ENCODE measurements around the gene UBL3.

UBL3 gene

DNA sequence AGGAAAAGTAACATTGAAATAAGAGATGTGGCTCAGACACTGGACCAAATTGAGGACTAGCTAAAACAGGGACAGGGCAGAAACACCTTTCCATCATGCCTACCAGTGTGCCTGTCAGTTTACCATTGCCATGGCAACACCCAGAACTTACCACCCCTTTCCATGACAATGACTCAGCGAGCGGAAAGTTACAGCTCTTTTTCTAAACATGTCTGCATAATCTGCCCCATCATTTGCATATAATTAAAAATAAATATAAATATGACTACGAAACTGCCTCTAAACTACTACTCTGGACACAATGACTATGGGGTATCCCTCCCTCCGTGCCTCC lies 96.0 kb downstream of the UBL3 start:
- ATAC-seq: peak in 1 of 2 donors; percentile 6

DNA sequence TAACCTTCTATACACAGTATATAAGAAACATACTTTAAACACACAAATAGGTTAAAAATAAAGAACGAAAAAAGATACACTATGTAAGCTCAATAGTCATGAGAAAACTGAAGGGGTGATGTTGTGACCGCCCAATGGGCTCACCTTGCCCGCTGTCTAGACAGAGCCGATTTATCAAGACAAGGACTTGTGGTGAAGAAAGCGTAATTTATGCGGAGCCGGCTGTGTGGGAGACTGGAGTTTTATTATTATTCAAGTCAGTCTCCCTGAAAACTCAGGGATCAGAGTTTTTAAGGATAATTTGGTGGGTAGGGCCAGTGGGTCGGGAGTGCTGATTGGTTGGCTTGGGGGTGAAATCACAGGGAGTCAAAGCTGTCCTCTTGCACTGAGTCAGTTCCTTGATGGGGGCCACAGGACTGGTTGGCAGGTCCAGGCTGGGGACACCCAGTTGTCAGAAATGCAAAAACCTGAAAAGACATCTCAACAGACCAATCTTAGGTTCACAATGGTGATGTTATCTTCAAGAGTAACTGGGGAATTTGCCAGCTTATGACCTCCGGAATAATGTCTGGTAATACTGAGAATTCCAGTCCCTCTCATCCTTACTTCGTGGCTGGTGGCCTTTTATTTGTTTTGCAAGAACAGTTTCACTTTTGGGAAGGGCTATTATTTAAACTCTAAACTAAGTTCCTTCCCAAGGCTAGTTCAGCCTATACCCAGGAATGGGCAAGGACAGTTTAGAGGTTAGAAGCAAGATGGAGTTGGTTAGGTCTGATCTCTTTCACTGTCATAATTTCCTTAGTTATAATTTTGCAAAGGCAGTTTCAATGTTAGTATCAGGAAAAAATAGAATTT lies 96.6 kb downstream of the UBL3 start:
- no peak for ATAC-seq

DNA sequence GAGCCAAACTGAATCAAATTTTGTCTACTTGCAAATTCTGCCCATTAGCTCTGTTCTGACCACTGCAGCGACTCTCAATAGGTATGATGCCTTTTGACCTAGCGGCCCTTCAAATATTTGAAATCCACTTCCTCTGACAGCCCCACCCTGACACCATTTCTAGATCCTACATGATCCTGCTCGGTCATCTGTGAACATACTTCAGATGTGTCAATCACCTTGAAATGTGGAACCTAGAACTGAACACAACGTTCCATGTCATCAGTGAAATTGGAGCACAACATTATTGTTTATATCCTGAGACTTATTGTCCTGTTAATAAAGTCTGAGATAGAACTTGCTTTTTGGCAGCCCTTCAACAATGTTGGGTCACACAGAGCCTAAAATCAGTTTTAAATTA lies 98.2 kb downstream of the UBL3 start:
- ATAC-seq: no peak

DNA sequence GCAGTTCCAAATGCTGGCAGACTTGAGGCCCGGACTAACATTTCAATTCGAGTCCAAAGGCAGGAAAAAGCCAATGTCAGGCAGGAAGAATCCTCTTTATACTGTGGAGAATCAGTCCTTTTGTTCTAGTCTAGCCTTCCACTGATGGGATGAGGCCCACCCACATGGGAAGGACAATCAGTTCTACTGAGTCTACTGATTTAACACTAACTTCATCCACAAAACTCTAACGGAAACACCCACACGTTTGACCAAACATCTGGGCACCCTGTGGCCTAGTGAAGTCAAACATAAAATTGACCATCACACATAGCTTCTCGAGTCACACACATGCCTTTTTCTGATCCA lies 100.3 kb downstream of the UBL3 start:
- ATAC-seq: no peak

DNA sequence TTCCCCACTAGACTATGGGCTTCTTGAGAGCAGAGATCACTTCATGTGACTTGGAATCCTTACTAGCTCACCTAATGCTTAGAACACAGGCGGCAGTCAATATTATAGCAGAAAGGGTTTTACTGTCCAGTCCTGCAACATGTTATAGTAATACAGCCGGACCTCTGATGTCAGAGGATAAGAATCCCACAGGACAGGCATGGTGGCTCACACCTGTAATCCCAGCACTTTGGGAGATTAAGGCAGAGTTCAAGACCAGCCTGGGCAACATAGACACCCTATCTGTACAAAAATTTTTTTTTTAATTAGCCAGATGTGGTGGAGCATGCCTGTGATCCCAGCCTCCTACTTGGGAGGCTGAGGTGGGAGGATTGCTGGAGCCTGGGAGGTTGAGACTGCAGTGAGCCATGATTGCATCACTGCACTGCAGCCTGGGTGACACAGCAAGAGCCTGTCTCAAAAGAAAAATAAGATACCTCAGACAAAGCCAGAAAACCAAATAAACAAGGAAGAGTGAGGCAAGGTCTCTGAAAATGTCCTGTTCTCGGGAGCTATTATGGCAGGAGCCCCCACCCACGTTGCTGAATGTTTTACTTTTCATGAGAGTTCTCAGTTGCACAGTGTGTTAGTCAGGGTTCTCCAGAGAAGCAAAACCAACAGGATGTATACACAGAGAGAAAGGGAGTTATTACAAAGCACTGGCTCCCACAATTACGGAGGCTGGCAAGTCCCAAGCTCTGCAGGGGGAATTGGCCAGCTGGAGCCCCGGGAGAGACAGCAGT lies 100.8 kb downstream of the UBL3 start:
- no peak for ATAC-seq

DNA sequence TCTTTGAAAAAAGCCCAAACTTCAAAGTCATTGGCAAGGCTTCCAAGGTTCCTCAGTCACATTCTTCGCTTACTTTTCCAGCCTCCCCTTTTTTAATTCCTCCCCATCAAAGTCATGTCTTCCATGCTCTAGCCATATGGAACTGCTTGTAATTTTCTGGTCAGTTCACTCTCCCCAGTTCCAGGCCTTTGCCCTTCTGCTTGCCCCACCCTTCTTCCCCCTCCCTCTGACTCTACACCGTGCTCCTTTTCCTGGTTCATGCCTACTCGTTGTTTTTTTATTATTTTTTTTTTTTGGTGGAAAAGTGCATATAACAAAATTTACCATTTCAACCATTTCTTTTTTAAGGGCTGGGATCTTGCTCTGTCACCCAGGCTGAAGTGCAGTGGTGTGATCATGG lies 102.3 kb downstream of the UBL3 start:
- no peak for ATAC-seq

DNA sequence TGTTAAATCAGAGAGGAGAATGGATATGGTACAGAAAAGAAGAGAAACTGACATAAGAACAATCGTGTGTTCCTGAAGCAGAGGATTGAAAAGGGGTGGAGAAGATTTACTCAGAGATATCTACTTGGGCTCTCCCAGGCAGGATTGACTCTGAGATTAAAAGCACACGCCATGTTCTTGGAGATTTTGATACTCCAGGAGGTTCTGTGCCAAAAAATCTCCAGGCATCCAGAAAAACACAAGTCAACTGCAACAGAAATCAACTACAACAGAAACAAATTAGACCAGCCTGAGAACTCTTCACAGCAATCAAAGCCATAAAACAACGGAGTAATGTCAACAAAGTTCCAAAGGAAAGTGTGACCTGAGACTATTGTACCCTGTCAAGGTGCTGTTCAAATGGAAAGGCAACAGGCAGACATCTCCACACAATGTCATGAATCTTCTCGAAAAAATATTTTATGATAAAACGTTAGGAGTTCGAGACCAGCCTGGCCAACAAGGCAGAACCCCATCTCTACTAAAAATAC lies 104.2 kb downstream of the UBL3 start:
- ATAC-seq: no peak

DNA sequence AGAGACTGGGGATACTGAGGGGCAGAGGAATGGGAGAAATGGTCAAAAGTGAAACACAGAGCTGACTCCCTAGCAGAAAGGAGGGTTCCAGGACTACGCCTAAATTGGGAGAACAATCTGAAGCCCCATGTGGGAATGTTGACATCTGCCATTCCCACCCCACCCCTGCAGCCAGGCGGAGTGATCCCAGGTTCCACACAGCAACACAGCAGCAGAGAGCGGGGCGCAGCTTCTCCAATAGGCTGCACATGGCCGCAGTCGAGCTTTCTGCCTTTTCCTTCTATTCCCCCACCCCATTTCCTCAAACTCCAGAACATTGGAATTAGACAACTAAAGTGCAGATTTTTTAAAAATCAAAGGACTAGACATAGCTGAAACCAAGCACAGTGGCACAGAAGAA lies 104.7 kb downstream of the UBL3 start:
- no peak for ATAC-seq

DNA sequence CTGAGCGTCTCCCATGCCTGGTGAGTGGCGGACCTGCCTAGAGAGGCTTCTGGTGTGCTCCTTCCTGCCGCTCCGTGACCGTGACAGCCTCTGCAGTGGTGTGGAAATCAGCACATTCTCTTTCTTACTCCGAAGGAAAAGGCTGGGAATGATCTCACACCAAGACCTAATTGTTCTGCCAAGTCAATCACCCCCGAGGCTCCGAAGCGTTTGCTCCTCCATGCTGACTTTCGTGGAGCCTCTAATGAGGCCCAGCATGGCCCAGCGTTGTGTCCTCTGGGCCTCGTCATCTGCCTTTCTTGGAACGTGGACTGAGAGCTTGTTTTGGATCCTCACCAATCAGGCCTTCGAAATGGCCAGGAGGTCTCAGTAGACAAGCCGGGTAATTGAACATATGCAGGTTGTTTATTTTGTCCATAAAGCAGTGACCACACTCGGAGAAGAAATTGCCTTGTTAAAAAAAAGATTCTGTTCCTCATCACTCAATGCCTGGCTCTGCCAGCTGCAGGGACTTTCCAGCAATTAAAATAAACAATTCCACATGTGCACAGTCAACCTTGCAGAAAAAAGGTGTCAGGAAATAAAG lies 107.1 kb downstream of the UBL3 start:
- ATAC-seq: no peak

DNA sequence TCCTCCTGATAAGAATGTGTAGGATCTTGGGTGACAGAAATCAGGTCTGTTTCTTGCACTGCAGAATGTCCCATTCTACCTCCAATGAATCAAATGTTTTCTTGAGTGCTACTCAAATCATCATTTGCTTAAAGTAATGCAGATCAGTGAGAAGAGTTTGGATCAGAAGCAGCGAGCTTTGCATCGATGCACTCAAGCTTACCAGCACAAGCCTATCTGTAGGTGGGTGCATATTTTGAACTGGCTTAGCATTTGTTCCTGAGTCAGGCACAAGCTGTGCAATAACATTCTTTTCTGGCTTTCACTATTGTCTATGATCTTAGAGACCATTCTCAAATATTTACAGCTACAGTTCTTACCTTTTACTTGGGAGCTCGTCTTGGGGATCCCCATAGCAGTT lies 109.5 kb downstream of the UBL3 start:
- ATAC-seq: no peak

DNA sequence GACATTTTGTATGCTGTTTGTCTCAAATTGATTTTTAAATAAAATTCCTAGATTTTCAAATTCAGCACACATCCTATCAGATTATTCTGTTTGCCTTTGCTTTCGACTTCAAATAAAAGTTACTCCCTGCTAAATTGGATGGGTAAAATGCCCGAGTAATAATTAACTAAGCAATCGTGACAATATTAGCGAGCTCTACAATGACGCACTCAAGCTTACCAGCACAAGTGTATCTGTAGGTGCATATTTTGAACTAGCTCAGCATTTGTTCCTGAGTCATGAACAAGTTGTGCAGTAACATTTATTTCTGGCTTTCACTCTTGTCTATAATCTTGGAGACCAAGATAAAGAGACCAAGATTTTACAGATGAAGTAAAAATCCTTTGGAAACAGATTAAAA lies 113.4 kb downstream of the UBL3 start:
- ATAC-seq: no peak

DNA sequence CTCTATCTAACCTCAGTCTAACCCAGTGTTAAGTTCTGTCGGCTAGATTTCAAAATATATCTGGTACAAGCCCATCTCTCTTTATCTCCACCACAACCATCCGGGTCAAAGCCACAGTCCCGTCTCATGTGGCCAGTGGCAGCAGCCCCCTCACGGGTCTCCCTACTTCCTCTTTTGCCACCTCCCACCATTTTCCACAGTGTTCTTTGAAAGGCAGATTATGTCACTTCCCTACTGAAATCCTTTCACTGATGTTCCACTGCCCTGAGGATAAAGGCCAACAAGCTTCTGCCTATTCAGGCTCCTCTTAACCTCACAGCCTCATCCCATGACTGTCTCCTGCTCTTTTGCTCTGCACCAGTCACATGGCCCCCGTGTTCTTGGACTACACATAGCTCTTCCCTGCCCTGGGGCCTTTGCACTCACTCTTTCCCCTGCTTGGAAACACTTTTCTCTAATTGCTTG lies 117.2 kb downstream of the UBL3 start:
- ATAC-seq: no peak

DNA sequence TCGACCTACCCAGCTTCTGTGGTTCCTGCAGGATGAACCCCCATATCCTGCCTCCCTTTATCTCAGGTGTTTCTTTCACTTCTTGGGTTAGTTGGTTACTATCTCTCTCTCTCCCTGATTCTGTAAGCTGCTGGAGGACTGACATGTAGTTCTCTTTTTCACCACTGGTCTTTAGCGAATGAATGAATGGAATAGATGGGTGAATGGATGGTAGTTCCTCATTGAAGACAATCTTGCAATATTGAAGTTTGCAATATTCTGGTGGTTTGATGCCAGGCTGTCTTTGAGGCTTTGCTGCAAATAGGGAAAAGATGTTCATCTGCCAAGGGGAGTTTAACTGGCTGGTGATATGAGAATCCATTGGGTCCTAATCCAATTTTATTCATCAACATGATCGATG lies 120.2 kb downstream of the UBL3 start:
- ATAC-seq: no peak

DNA sequence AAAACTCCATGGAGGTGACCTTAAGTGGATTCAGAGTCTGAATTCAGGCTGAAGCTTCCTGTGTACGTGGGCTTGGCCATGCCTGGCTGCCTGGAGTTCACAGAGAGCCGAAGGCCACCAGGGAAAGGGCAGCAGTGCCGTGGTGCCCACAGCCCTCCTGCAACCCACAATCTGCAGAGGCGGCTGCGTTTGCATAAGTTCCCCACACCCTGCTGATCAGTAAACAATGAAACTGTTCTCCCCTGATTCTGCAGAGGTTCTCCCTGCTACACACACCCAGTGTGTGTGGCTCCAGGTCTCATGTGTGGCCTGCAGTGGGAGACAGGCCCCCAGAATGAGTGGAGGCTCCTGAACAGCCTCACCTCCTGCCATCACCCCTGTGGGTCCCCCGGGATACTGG lies 128.0 kb downstream of the UBL3 start:
- ATAC-seq: no peak

DNA sequence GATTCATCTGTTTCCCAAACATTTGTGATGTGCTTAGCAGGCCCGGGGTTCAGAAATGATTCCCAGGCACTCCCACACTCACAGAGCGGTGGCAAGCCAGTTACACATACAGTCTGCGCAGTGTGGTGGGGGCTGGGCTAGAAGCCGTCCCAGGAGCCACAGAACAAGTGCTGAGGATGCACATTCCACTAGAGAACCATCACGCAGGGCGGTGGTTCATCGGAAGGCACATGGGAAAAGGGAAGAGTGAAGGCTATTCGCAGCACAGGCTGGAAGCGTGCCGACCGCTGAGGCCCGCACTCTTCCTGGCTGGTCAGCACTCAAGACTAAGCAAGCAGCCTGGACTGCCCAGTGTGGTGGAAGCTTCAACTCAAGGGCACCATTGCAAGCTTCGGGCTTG lies 128.7 kb downstream of the UBL3 start:
- ATAC-seq: no peak

DNA sequence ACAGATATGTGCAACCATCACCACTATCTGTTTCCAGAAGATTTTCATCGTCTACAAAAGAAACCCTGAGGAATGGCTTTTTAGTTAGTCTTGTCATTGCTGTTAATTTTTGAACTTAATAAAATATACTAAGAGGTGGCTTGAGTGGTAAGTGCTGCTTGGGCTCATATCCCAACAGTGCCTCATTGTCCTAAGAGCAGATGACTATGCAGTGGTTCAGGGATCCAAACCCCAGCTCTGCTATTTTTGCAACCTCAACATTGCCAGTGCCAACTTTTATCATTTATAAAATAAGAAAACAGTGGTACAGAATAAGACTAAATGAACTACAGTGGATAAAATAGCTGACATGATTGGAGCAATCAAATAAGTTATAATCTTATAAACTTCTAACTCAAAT lies 131.7 kb downstream of the UBL3 start:
- no peak for ATAC-seq

DNA sequence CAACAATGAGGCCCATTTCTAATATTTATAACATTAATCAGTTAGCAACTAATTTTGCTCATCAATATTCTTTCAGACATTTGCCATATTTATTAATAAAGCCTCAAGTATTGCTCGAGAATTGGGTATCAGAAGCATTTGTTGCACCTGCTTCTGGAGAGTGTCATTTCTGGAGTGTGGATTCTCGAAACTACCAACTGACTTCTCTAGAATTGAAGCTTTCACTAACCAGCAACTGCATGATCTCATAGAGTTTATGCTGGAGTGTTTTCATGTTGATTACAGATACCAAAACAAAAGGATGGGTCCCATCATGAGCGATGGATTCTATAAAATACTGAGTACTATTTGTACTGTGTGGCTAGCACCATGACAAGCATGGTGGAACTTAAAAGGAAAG lies 133.9 kb downstream of the UBL3 start:
- ATAC-seq: no peak

All from activated CD4-positive, CD25-positive, alpha-beta regulatory T cell treated with anti-CD3 and anti-CD28 coated beads, Interleukin-2, amount 50 U/mL, for 24 hours (primary cell).